Upper lobe of left lung (tissue), 6 donors: ENCODE measurements around the gene SLC35G3. TPM values are rescaled to one million over a fixed set of nuclear protein-coding genes. Genes with fewer than 3 reads are reported as not detected.
"Not testable (repeated sequence)": the region's sequence is repeated elsewhere in the genome, so short reads cannot be mapped to it uniquely, and the experiment has no call there.

Experiments used
- ATAC-seq, 2 donors: fragments of 200-7000 bp; cut with Tn5 transposase; one replicate each; pipeline ENCODE4 v1.9.1; 2022; ENCODE audit warnings: mild to moderate bottlenecking in 2 of 2, moderate library complexity in 2 of 2; ENCODE audit not compliant: low FRiP score in 2 of 2
- DNase-seq, 2 donors: peaks; one replicate each; pipeline ENCODE4 v3.0.0-alpha.2; 2019 to 2020
- H3K27ac ChIP-seq, 4 donors: fragments of 200-600 bp; sonication (generic); one replicate each; pipeline ENCODE4 v1.5.1; 2016 to 2019
- H3K27me3 ChIP-seq, 4 donors: fragments of 200-600 bp; sonication (generic); one replicate each; pipeline ENCODE4 v1.5.1; 2017 to 2019
- H3K36me3 ChIP-seq, 4 donors: fragments of 200-600 bp; sonication (generic); one replicate each; pipeline ENCODE4 v1.5.1; 2016 to 2019
- H3K4me1 ChIP-seq, 4 donors: fragments of 200-600 bp; sonication (generic); one replicate each; pipeline ENCODE4 v1.5.1; 2018 to 2019
- H3K4me3 ChIP-seq, 4 donors: fragments of 200-600 bp; sonication (generic); one replicate each; pipeline ENCODE4 v1.5.1; 2017 to 2019; ENCODE audit warnings: mild to moderate bottlenecking in 2 of 4, moderate library complexity in 1 of 4
- H3K9me3 ChIP-seq, 4 donors: fragments of 200-600 bp; sonication (generic); one replicate each; pipeline ENCODE4 v1.5.1; 2018 to 2019
- CTCF ChIP-seq, 6 experiments: fragments of 450-650 bp in 4 of 6; fragments of 200-600 bp in 2 of 6; sonication (generic) in 2 of 6; IDR thresholded peaks; one replicate each; pipeline ENCODE4 v1.5.1; 2016 to 2019; ENCODE audit warnings: antibody characterized with exemption in 6 of 6
- EP300 ChIP-seq, 4 donors: sonication (generic); formaldehyde crosslinking; IDR thresholded peaks; one replicate each; pipeline ENCODE4 v1.5.1; 2017; ENCODE audit warnings: antibody characterized with exemption in 4 of 4, control low read depth in 2 of 4
- POLR2A ChIP-seq, 4 donors: fragments of 450-650 bp; IDR thresholded peaks; one replicate each; pipeline ENCODE4 v1.5.1; 2016 to 2017; ENCODE audit warnings: antibody characterized with exemption in 4 of 4, mild to moderate bottlenecking in 2 of 4
- POLR2AphosphoS5 ChIP-seq, 2 donors: sonication (generic); formaldehyde crosslinking; IDR thresholded peaks; one replicate each; pipeline ENCODE4 v1.5.1; 2017; ENCODE audit warnings: antibody characterized with exemption in 2 of 2
- WGBS, 2 donors: methylation state at CpG; one replicate each; pipeline ENCODE4 v1.1.5; 2017 to 2018; 5-methylcytosine and 5-hydroxymethylcytosine counted together
- total RNA-seq, 6 donors: library from RNA; depleted of rRNA in 4 of 6; stranded (reverse); fragments of >200 nt in 4 of 6; gene quantifications; one replicate each; pipeline versions ENCODE4 v1.1.0 to v1.2.1, GENCODE V29; 2016 to 2021
- donor health status: DM: no; HTN: no; CAD: no; lungs with moderate emphysema.
- donor health status: DM: no; HTN: yes; CAD: no; lungs with severe emphysema.

SLC35G3 gene
- total RNA-seq, 6 donors from 2014 or later = not detected

GRCh38 chr17:35185849-35186248 is 8.3 kb downstream of the SLC35G3 start:
- TF ChIP-seq EP300 (IDR thresholded peaks at IDR 0.05) = no peak
- TF ChIP-seq POLR2AphosphoS5 (IDR thresholded peaks at IDR 0.05) = no peak
- no peak for TF ChIP-seq POLR2A (IDR thresholded peaks at IDR 0.05)
- no peak for TF ChIP-seq CTCF (IDR thresholded peaks at IDR 0.05)
- DNase-seq = no peak
- 41 to 47% methylated on average over 1 of the region's 1 CpG for WGBS, 2 donors
- no peak overlapping the region for H3K27ac ChIP-seq
- peaks cover 0 to 4% (median 0%) of the 10 kb centered on the region in 4 donors for H3K4me1 ChIP-seq
- no peaks in the 10 kb centered on the region for H3K36me3 ChIP-seq
- no peaks in the 10 kb centered on the region for H3K9me3 ChIP-seq
- H3K27me3 ChIP-seq = no peaks in the 10 kb centered on the region
- ATAC-seq = no peak
- H3K4me3 ChIP-seq = no peak overlapping the region

GRCh38 chr17:35184274-35184673 is 9.9 kb downstream of the SLC35G3 start:
- ATAC-seq (no peak), DNase-seq (no peak)
- H3K4me1 ChIP-seq = peaks cover 0 to 4% (median 0%) of the 10 kb centered on the region in 4 donors
- TF ChIP-seq POLR2A (IDR thresholded peaks at IDR 0.05) (no peak), EP300 (IDR thresholded peaks at IDR 0.05) (no peak), POLR2AphosphoS5 (IDR thresholded peaks at IDR 0.05) (no peak), CTCF (IDR thresholded peaks at IDR 0.05) (no peak)
- WGBS, 2 donors = 60% methylated on average over 3 of the region's 3 CpGs
- no peaks in the 10 kb centered on the region for H3K27me3 ChIP-seq
- no peaks in the 10 kb centered on the region for H3K36me3 ChIP-seq
- H3K27ac ChIP-seq = no peak overlapping the region
- no peaks in the 10 kb centered on the region for H3K9me3 ChIP-seq
- no peak overlapping the region for H3K4me3 ChIP-seq

- ATAC-seq (peak in 1 of 2 donors; percentile 19), DNase-seq (no peak)
- TF ChIP-seq CTCF (IDR thresholded peaks at IDR 0.05) (no peak), POLR2A (IDR thresholded peaks at IDR 0.05) (no peak), EP300 (IDR thresholded peaks at IDR 0.05) (no peak)
- Histone ChIP-seq H3K36me3 (no peaks in the 10 kb centered on the region), H3K27me3 (no peaks in the 10 kb centered on the region), H3K4me1 (peaks cover 0 to 4% (median 0%) of the 10 kb centered on the region in 4 donors), H3K4me3 (no peak overlapping the region), H3K27ac (no peak overlapping the region), H3K9me3 (no peaks in the 10 kb centered on the region)
- WGBS, 2 donors = 54 to 79% methylated on average over 6 of the region's 6 CpGs
Observed at GRCh38 chr17:35183332-35183731, 10.9 kb downstream of the SLC35G3 start.

GRCh38 chr17:35179379-35179778 is 14.8 kb downstream of the SLC35G3 start:
- H3K27ac ChIP-seq, ATAC-seq, DNase-seq, H3K27me3 ChIP-seq, H3K36me3 ChIP-seq, H3K9me3 ChIP-seq, H3K4me1 ChIP-seq, H3K4me3 ChIP-seq: not testable (repeated sequence)
- 91 to 95% methylated on average over 5 of the region's 5 CpGs for WGBS, 2 donors

GRCh38 chr17:35176897-35177296 is 17.3 kb downstream of the SLC35G3 start:
- WGBS, 2 donors = 71 to 88% methylated on average over 3 to 8 of the region's 8 CpGs
- ATAC-seq = no peak

More at GRCh38 chr17:35176897-35177296, 17.3 kb downstream of the SLC35G3 start:
- Histone ChIP-seq H3K4me1 (peaks cover 0 to 3% (median under 1%) of the 10 kb centered on the region in 4 donors), H3K4me3 (no peak overlapping the region), H3K27ac (no peak overlapping the region), H3K36me3 (no peaks in the 10 kb centered on the region), H3K9me3 (no peaks in the 10 kb centered on the region), H3K27me3 (no peaks in the 10 kb centered on the region)
- no peak for DNase-seq
- no peak for TF ChIP-seq EP300 (IDR thresholded peaks at IDR 0.05)
- no peak for TF ChIP-seq POLR2A (IDR thresholded peaks at IDR 0.05)
- no peak for TF ChIP-seq POLR2AphosphoS5 (IDR thresholded peaks at IDR 0.05)
- TF ChIP-seq CTCF (IDR thresholded peaks at IDR 0.05) = no peak
